PC-3 (cell line): ENCODE measurements around the gene RELA. TPM values are rescaled to one million over a fixed set of nuclear protein-coding genes. Genes with fewer than 3 reads are reported as not detected.

Source experiments
- ATAC-seq: fragments of 200-7000 bp; cut with Tn5 transposase; 2 replicates; pipeline ENCODE4 v1.9.1; 2020; ENCODE audit warnings: mild to moderate bottlenecking, moderate library complexity
- BruUV-seq: library from RNA; stranded (reverse); fragments of 400-500 nt; replicated peaks from 2 replicates; lab custom pipeline; 2021; lab: Mats Ljungman, UMichigan
- CTCF ChIA-PET: fragments of 300-600 bp; sonication (Branson Sonifier 250); formaldehyde crosslinking; loops from one replicate; lab custom pipeline; 2022; ENCODE audit warnings: antibody characterized with exemption; lab: Charles Lee
- POLR2A ChIA-PET: fragments of 300-600 bp; sonication (Branson Sonifier 250); formaldehyde crosslinking; loops from one replicate; lab custom pipeline; 2022; ENCODE audit warnings: antibody characterized with exemption; ENCODE audit not compliant: unreplicated experiment; lab: Charles Lee
- DNase-seq: peaks from one replicate; pipeline ENCODE4 v3.0.0-alpha.2; 2015
- H2AFZ ChIP-seq: fragments of 300-600 bp; sonication (generic); 2 replicates; pipeline ENCODE4 v1.6.0; 2016; ENCODE audit warnings: antibody characterized with exemption, low read length
- H3F3A ChIP-seq: fragments of 300-600 bp; sonication (generic); one replicate; pipeline ENCODE4 v1.6.0; 2017; ENCODE audit warnings: antibody characterized with exemption, low read length, control low read depth, mild to moderate bottlenecking; ENCODE audit not compliant: unreplicated experiment
- H3K27ac ChIP-seq: fragments of 300-600 bp; sonication (generic); 2 replicates; pipeline ENCODE4 v1.5.1; 2016; ENCODE audit warnings: mild to moderate bottlenecking, low read length
- H3K27me3 ChIP-seq: fragments of 300-600 bp; sonication (generic); 2 replicates; pipeline ENCODE4 v1.6.1; 2016; ENCODE audit warnings: low read length, mixed read lengths
- H3K36me3 ChIP-seq: fragments of 300-600 bp; sonication (generic); 2 replicates; pipeline ENCODE4 v1.6.1; 2016; ENCODE audit warnings: low read depth, mixed run types, low read length, mixed read lengths
- H3K4me1 ChIP-seq: fragments of 300-600 bp; sonication (generic); 2 replicates; pipeline ENCODE4 v1.5.1; 2016; ENCODE audit warnings: low read length; ENCODE audit not compliant: insufficient read depth
- H3K4me2 ChIP-seq: fragments of 300-600 bp; sonication (generic); 2 replicates; pipeline ENCODE4 v1.6.0; 2016; ENCODE audit warnings: low read length
- H3K4me3 ChIP-seq: fragments of 300-600 bp; sonication (generic); 2 replicates; pipeline ENCODE4 v1.5.1; 2016; ENCODE audit warnings: mild to moderate bottlenecking, low read length, mixed read lengths
- H3K79me2 ChIP-seq: fragments of 300-600 bp; sonication (generic); 2 replicates; pipeline ENCODE4 v1.6.1; 2017; ENCODE audit warnings: low read length, mixed read lengths
- H3K9ac ChIP-seq: fragments of 300-600 bp; sonication (generic); 2 replicates; pipeline ENCODE4 v1.6.0; 2016; ENCODE audit warnings: mild to moderate bottlenecking, low read length
- H3K9me2 ChIP-seq: fragments of 300-600 bp; sonication (generic); replicated peaks from 2 replicates; pipeline ENCODE4 v1.6.1; 2016; ENCODE audit warnings: mixed run types, low read length, mixed read lengths
- H3K9me3 ChIP-seq: fragments of 300-600 bp; sonication (generic); 2 replicates; pipeline ENCODE4 v1.6.1; 2016; ENCODE audit warnings: low read length, mixed read lengths
- H4K20me1 ChIP-seq: fragments of 300-600 bp; sonication (generic); 2 replicates; pipeline ENCODE4 v1.6.1; 2016; ENCODE audit warnings: low read length, mixed read lengths
- EZH2 ChIP-seq: fragments of 300-600 bp; sonication (generic); IDR thresholded peaks from one replicate; pipeline ENCODE4 v1.6.1; 2017; ENCODE audit warnings: antibody characterized with exemption, mild to moderate bottlenecking, low read length; ENCODE audit not compliant: unreplicated experiment
- EZH2phosphoT487 ChIP-seq: fragments of 300-600 bp; sonication (generic); IDR thresholded peaks from 2 replicates; pipeline ENCODE4 v1.6.1; 2018; ENCODE audit warnings: mild to moderate bottlenecking, antibody characterized with exemption, low read length, borderline replicate concordance
- intact Hi-C: fragments of 100-400 bp; cut with micrococcal nuclease; formaldehyde crosslinking; loops from 2 replicates; pipeline ENCODE4 v1.9.0; 2023
- total RNA-seq: library from RNA; depleted of rRNA; stranded (reverse); fragments of >200 nt; gene quantifications from 2 replicates; pipeline ENCODE4 v1.2.3, GENCODE V29; 2014
- TF ChIP-seq, protein P1 (sequence below): fragments of 300-600 bp; sonication (generic); conservative IDR thresholded peaks from 2 replicates; pipeline ENCODE4 v1.5.1; 2017; ENCODE audit warnings: antibody characterized with exemption, low read depth, mild to moderate bottlenecking, low read length

RELA gene
- total RNA-seq, 1 experiment from 2014 or later = 84.2 TPM

DNA sequence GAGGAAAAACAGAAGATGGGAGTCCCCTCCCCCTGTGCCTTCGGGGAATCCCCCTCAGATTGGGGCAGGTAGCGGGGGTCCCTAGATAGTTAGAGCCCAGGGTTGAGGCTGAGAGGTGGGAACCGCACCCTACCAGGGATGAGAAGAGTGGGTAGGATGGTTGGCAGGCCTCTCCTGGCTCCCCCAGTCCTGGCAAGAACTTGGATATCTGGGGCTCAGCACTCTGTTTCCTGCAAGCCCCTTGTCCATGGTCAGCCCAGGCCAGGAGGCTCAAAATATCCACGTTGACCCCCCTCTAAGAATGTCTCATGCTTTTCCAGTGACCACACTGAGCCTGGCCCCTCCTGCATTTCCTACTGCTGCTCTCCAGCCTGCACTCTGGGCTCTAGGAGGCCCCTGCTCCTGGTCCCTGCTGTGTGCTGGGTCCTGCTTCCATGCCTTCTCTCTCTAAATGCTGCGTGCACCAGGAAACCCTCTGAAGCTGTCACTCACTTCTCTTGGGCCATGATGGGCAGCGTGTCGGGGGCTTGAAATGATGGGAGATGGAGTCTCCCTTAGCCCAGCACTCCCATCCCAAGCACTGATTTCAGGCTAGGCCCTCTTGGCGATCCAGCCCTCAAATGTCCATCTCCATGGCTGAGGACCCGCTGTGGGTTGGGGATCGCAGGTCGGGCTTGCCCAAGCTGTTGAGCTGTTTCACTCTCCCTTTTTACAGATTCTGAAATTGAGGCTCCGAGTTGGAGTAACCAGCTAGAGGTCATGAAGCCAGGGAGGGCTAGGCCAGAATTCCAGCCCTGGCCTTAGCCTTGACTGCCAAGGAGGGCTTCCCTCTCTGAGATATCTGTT is 50.7 kb downstream of the RELA start:
- Histone ChIP-seq H3K36me3 (peaks cover 9% of the 10 kb centered on the region; the same call in 1 of the 2 replicates), H4K20me1 (peaks cover 8% of the 10 kb centered on the region), H2AFZ (no peak overlapping the region), H3K9me3 (no peaks in the 10 kb centered on the region), H3K27me3 (no peaks in the 10 kb centered on the region), H3K27ac (no peak overlapping the region), H3K79me2 (peaks cover 66% of the 10 kb centered on the region), H3K9ac (0 out of 2 replicates have a peak overlapping the region, but pooled peaks have one; percentile 94), H3K4me2 (peak overlapping the region; percentile 92), H3K9me2 (no peaks in the 10 kb centered on the region), H3K4me3 (peak overlapping the region; percentile 90), H3F3A (no peaks in the 10 kb centered on the region), H3K4me1 (peaks cover 30% of the 10 kb centered on the region)
- TF ChIP-seq EZH2 = no peak
- TF ChIP-seq EZH2phosphoT487 = no peak
- BruUV-seq = no TSS peak
- CTCF ChIA-PET = no interaction called here
- intact Hi-C loops = loop anchor here (10.0 kb wide), 1 partner anchor 67 kb away; no protein-coding TSS in a partner anchor
- POLR2A ChIA-PET = no interaction called here
- DNase-seq (no peak), ATAC-seq (no peak)

DNA sequence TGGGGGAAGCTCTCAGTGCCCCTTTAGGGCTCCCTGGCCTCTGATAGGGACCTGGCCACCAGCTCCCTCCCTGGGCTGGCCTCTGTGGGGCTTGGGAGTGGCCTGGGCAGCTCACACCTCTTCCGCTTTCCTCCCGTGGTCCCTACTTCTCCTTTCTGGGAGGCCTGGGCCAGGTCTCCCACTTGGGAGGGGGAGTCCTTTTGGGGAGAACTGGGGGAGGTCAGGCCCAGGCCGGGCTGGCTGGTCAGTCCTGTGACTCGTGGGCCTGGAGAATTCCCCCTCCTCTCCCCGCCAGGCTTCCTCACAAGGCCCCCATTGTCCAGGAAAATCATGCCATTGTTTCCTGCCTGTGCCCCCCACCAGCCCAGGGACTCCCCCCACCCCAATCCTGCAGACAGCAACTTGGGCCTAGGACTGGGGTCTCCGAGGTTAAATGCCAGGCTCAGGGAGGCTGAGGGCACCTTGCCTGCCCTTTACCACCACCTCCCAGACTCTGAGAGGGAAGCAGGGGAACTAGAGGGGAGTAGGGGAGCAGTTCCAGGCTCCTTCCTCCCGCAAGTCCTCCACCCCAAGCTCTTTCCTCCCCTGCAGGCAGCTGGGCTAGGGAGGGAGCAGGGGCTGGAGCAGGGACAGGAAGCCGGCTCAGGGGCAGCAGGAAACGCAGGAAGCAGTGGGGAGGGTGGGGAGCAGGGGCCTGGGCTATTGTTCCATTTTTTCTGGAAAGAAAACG is 51.5 kb downstream of the RELA start:
- Histone ChIP-seq H3F3A (no peaks in the 10 kb centered on the region), H3K27me3 (no peaks in the 10 kb centered on the region), H3K4me2 (peak overlapping the region; percentile 92), H3K36me3 (peaks cover 9% of the 10 kb centered on the region; the same call in 1 of the 2 replicates), H3K4me1 (peaks cover 25% of the 10 kb centered on the region), H2AFZ (no peak overlapping the region), H3K9me2 (no peaks in the 10 kb centered on the region), H3K9ac (no peak overlapping the region), H3K79me2 (peaks cover 58% of the 10 kb centered on the region), H4K20me1 (peaks cover under 1% of the 10 kb centered on the region; the same call in 1 of the 2 replicates), H3K4me3 (peak overlapping the region; percentile 90; the same call in 1 of the 2 replicates), H3K27ac (no peak overlapping the region), H3K9me3 (no peaks in the 10 kb centered on the region)
- POLR2A ChIA-PET = no interaction called here
- CTCF ChIA-PET = no interaction called here
- no peak for ATAC-seq
- TF ChIP-seq EZH2phosphoT487 (no peak), EZH2 (no peak)
- TF ChIP-seq, protein P1, sequence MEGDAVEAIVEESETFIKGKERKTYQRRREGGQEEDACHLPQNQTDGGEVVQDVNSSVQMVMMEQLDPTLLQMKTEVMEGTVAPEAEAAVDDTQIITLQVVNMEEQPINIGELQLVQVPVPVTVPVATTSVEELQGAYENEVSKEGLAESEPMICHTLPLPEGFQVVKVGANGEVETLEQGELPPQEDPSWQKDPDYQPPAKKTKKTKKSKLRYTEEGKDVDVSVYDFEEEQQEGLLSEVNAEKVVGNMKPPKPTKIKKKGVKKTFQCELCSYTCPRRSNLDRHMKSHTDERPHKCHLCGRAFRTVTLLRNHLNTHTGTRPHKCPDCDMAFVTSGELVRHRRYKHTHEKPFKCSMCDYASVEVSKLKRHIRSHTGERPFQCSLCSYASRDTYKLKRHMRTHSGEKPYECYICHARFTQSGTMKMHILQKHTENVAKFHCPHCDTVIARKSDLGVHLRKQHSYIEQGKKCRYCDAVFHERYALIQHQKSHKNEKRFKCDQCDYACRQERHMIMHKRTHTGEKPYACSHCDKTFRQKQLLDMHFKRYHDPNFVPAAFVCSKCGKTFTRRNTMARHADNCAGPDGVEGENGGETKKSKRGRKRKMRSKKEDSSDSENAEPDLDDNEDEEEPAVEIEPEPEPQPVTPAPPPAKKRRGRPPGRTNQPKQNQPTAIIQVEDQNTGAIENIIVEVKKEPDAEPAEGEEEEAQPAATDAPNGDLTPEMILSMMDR = no peak
- intact Hi-C loops = loop anchor here (10.0 kb wide), 1 partner anchor 66 kb away; no protein-coding TSS in a partner anchor
- DNase-seq = no peak
- no TSS peak for BruUV-seq

DNA sequence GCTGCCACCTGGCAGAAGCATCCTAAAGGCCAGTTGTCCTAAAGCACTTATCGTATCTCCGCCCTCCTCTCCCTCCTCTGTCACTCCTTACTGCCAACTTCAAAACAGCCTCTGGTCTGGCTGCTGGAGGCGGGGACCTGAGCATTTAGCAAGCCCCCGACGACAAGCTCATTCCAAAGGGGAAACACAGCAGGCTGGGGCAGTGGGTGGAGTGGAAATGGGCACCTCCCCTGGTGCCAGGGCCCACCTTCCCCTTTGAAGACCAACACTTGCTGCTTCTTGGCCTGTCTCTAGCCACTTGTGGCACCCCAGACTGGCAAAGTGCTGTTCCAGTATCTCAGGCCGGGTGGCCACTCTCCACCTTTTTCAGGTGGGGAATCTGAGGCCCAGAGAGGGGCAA is 52.3 kb downstream of the RELA start:
- DNase-seq (no peak), ATAC-seq (no peak)
- Histone ChIP-seq H3K9me2 (no peaks in the 10 kb centered on the region), H3K4me1 (peaks cover 25% of the 10 kb centered on the region), H3F3A (no peaks in the 10 kb centered on the region), H4K20me1 (no peaks in the 10 kb centered on the region; the same call in 1 of the 2 replicates), H3K9me3 (no peaks in the 10 kb centered on the region), H3K79me2 (peaks cover 53% of the 10 kb centered on the region), H3K9ac (no peak overlapping the region), H3K27ac (no peak overlapping the region), H2AFZ (no peak overlapping the region), H3K4me3 (no peak overlapping the region), H3K4me2 (no peak overlapping the region), H3K27me3 (no peaks in the 10 kb centered on the region), H3K36me3 (peaks cover 13% of the 10 kb centered on the region; the same call in 1 of the 2 replicates)
- ChIA-PET CTCF (no interaction called here), POLR2A (no interaction called here)
- BruUV-seq = no TSS peak
- TF ChIP-seq, protein P1 = no peak
- TF ChIP-seq EZH2 (no peak), EZH2phosphoT487 (no peak)
- intact Hi-C loops = loop anchor here (10.0 kb wide), 1 partner anchor 66 kb away; no protein-coding TSS in a partner anchor
